GM20000 (cell line): ENCODE measurements around the gene VPS13D.

Source experiments
- DNase-seq: peaks from one replicate; pipeline ENCODE4 v3.0.0; 2012; ENCODE audit warnings: low spot score
- TF ChIP-seq, protein P1 (sequence below): IDR thresholded peaks from 2 replicates; pipeline ENCODE4 v1.5.1; 2012; ENCODE audit warnings: mild to moderate bottlenecking, control low read depth; ENCODE audit errors: extremely low read depth, missing control alignments

VPS13D gene

DNA sequence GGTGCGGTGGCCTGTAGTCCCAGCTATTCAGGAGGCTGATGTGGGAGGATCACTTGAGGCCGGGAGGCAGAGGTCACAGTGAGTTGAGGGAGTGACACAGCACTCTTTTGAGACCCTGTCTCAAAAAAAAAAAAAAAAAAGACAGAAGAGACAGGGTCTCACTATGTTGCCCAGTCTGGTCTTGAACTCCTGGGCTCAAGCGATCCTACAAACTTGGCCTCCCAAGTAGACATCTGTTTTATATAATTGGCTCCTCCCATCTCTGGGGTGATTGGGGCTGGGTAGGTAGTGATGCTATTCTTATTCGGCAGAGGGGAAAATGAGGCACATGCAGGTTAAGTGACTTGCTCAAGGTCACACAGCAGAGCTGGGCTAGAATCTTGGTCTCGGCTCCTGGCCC lies 23.6 kb upstream of the VPS13D start:
- DNase-seq = no peak
- TF ChIP-seq, protein P1, sequence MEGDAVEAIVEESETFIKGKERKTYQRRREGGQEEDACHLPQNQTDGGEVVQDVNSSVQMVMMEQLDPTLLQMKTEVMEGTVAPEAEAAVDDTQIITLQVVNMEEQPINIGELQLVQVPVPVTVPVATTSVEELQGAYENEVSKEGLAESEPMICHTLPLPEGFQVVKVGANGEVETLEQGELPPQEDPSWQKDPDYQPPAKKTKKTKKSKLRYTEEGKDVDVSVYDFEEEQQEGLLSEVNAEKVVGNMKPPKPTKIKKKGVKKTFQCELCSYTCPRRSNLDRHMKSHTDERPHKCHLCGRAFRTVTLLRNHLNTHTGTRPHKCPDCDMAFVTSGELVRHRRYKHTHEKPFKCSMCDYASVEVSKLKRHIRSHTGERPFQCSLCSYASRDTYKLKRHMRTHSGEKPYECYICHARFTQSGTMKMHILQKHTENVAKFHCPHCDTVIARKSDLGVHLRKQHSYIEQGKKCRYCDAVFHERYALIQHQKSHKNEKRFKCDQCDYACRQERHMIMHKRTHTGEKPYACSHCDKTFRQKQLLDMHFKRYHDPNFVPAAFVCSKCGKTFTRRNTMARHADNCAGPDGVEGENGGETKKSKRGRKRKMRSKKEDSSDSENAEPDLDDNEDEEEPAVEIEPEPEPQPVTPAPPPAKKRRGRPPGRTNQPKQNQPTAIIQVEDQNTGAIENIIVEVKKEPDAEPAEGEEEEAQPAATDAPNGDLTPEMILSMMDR = no peak

DNA sequence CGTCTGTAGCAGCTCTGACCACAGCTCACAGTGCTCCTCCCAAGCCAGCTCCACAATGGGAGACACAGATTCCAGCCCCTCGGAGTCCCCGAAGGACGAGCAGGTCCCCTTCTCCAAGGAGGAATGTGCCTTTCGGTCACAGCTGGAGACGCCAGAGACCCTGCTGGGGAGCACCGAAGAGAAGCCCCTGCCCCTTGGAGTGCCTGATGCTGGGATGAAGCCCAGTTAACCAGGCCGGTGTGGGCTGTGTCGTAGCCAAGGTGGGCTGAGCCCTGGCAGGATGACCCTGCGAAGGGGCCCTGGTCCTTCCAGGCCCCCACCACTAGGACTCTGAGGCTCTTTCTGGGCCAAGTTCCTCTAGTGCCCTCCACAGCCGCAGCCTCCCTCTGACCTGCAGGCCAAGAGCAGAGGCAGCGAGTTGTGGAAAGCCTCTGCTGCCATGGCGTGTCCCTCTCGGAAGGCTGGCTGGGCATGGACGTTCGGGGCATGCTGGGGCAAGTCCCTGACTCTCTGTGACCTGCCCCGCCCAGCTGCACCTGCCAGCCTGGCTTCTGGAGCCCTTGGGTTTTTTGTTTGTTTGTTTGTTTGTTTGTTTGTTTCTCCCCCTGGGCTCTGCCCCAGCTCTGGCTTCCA lies 22.9 kb upstream of the VPS13D start:
- DNase-seq = no peak
- TF ChIP-seq, protein P1 = no peak

DNA sequence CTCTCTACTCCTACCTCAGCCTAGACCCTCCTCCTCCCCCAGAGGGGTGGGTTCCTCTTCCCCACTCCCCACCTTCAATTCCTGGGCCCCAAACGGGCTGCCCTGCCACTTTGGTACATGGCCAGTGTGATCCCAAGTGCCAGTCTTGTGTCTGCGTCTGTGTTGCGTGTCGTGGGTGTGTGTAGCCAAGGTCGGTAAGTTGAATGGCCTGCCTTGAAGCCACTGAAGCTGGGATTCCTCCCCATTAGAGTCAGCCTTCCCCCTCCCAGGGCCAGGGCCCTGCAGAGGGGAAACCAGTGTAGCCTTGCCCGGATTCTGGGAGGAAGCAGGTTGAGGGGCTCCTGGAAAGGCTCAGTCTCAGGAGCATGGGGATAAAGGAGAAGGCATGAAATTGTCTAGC lies 21.6 kb upstream of the VPS13D start:
- TF ChIP-seq, protein P1 = no peak
- DNase-seq = no peak

DNA sequence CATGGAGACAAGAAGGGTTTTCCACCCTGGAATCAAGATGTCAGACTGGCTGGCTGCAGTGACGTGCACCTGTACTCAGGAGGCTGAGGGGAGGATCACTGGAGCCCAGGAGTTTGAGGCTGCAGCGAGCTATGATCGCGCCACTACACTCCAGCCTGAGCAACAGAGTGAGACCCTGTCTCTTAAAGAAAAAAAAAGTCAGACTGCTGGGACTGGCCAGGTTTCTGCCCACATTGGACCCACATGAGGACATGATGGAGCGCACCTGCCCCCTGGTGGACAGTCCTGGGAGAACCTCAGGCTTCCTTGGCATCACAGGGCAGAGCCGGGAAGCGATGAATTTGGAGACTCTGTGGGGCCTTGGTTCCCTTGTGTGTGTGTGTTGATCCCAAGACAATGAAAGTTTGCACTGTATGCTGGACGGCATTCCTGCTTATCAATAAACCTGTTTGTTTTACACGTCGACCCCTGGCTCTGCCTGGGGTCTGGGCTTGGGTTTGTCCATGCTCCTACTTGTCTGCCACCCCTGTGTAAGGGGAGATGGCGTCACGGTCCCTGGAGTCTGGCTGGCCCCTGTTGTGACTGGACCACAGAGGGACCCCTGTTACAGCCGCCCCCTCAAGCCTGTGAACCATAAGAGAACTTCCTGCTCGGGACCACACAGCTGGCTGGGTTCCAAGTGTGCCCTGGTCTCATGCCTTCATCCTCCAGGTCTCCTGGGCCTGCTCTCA lies 20.9 kb upstream of the VPS13D start:
- peak; percentile 81 for DNase-seq
- TF ChIP-seq, protein P1 = peak; percentile 86

DNA sequence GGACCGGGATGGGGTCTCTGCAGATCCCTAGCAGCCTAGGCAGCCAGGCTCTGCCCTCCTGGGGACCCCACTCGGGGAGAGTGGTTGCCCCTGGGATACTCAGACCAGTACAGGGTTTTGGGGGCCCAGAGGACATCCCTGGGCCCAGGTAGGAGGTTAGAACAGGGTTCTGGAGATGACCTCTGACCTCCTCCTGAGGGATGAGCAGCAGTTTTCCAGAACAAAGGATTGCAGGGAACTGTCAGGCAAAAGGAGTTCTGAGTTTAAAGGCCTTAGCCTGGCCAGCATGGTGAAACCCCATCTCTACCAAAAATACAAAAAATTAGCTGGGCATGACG lies 20.4 kb upstream of the VPS13D start:
- TF ChIP-seq, protein P1 = no peak
- DNase-seq = no peak

DNA sequence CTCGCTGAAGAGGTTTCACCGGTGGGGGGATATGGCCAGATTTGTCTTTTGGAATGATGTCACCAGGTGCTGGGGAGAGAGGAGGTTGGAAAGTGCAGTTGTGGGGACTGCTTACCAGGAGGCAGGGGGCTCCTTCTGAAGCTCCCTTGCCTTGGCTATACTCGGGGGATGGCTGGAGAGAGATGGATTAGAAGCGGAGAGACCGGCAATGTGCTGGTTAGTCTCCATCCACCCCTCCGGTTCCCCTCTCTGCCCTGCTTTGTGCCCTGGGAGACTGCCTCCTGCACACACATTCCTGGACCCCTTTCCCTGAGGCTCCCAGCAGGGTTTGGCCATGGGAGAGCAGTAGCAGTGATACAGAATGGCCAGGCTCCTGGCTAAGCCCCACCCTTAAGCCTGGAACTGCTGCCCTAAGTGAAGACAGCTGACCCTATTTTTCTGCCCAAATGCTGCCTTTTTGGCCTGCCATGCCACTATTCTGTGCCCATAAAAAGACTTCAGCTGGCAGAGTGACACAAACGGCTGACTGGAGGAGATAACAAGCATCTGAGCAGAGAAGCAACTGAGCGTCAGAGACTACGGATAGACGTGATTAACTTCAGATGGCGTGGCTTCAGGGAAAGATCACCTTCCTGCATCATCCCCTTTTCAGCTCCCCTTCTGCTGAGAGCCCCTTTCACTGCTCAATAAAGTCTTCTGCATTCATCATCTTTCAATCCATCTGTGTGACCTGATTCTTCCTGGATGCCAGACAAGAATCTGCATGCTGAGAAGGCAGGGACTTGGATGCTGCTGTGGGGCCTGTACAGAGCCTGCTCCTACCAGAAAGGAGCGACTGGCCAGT lies 14.5 kb upstream of the VPS13D start:
- TF ChIP-seq, protein P1 = no peak
- no peak for DNase-seq

DNA sequence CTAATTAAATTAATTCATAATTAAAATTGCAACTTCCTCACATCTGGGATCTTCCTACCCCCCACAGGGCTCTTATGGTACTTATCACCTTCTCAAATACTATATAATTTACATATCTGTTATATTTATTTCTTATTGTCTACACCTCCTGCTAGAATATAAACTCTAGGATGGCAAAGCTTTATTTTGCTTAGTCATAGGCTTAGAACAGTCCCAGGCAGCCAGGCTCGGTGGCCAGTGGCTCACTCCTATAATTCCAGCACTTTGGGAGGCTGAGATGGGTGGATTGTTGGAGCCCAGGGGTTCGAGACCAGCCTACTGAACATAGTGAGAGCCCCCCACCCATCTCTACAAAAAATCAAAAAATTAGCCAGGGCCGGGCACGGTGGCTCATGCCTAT lies 10.0 kb upstream of the VPS13D start:
- no peak for DNase-seq
- TF ChIP-seq, protein P1 = no peak
